HEK293 (cell line): ENCODE results near the gene KRABD2.

Source experiments
- CTCF ChIP-seq: fragments of 450-650 bp; formaldehyde crosslinking; IDR thresholded peaks from 2 replicates; pipeline ENCODE4 v1.5.1; 2016; ENCODE audit warnings: missing biosample characterization, missing genetic modification characterization
- ZFP69B ChIP-seq: fragments of 450-650 bp; formaldehyde crosslinking; IDR thresholded peaks from 2 replicates; pipeline ENCODE4 v1.5.1; 2016; ENCODE audit warnings: missing biosample characterization, missing genetic modification characterization

- TF ChIP-seq ZFP69B (tag by site-specific recombination) (no peak), CTCF (tag by site-specific recombination) (no peak)
Observed at GRCh38 chr17:8419305-8419704, 42.8 kb upstream of the KRABD2 start.
